Keratinocyte (primary cell): ENCODE data around the gene CDRT4.

Experiments
- CTCF ChIP-seq, 3 experiments: IDR thresholded peaks in 1 of 3; conservative IDR thresholded peaks in 1 of 3; optimal IDR thresholded peaks in 1 of 3; 2 replicates in 2 of 3; 3 replicates in 1 of 3; pipeline versions ENCODE3 to v1.5.1; 2011; ENCODE audit warnings: low read length in 3 of 3, mild to moderate bottlenecking in 3 of 3, moderate library complexity in 2 of 3, control low read depth in 1 of 3, inconsistent platforms in 1 of 3; ENCODE audit not compliant: insufficient read depth in 2 of 3; ENCODE audit errors: extremely low read depth in 1 of 3
- EZH2 ChIP-seq: IDR thresholded peaks from one replicate; pipeline ENCODE4 v1.6.1; 2012; ENCODE audit warnings: inconsistent platforms, mild to moderate bottlenecking, low read length, moderate library complexity

- TF ChIP-seq CTCF (optimal IDR thresholded peaks at IDR 0.05 in 1 of 3, IDR thresholded peaks at IDR 0.05 in 1 of 3, conservative IDR thresholded peaks at IDR 0.05 in 1 of 3; ENCODE audit: extremely low read depth in 1 of 3, insufficient read depth in 2 of 3, low read length in 3 of 3) (no peak), EZH2 (no peak)
Measured at GRCh38 chr17:15462976-15463772, 4.2 kb downstream of the CDRT4 start.
